DOHH2 (cell line): Measurements from ENCODE around the gene SUGP2.

ENCODE experiments used
- H3F3A ChIP-seq: fragments of 200-600 bp; sonication (generic), shearing (Covaris generic); 2 replicates; pipeline ENCODE4 v1.6.0; 2016; ENCODE audit warnings: antibody characterized with exemption, mild to moderate bottlenecking; ENCODE audit not compliant: control insufficient read depth, insufficient read depth
- H3K27ac ChIP-seq: fragments of 200-600 bp; sonication (generic); 2 replicates; pipeline ENCODE4 v1.5.1; 2014; ENCODE audit warnings: low read depth, mild to moderate bottlenecking, low read length, moderate library complexity
- H3K27me3 ChIP-seq: fragments of 200-600 bp; sonication (generic); 2 replicates; pipeline ENCODE4 v1.6.1; 2014; ENCODE audit warnings: mild to moderate bottlenecking, low read length, mixed read lengths; ENCODE audit not compliant: control insufficient read depth
- H3K36me3 ChIP-seq: fragments of 200-600 bp; sonication (generic); 2 replicates; pipeline ENCODE4 v1.6.1; 2014; ENCODE audit warnings: mild to moderate bottlenecking, low read length, moderate library complexity, mixed read lengths; ENCODE audit not compliant: control insufficient read depth
- H3K4me1 ChIP-seq: fragments of 200-600 bp; sonication (generic); 2 replicates; pipeline ENCODE4 v1.6.1; 2014; ENCODE audit warnings: mild to moderate bottlenecking, low read length, mixed read lengths; ENCODE audit not compliant: control insufficient read depth
- H3K4me2 ChIP-seq: fragments of 200-600 bp; sonication (generic); 2 replicates; pipeline ENCODE4 v1.6.0; 2014; ENCODE audit warnings: mild to moderate bottlenecking, low read length, moderate library complexity
- H3K4me3 ChIP-seq: fragments of 200-600 bp; sonication (generic); 2 replicates; pipeline ENCODE4 v1.5.1; 2014; ENCODE audit warnings: mild to moderate bottlenecking, low read length, mixed read lengths
- H3K79me2 ChIP-seq: fragments of 200-600 bp; sonication (generic); 2 replicates; pipeline ENCODE4 v1.6.1; 2014; ENCODE audit warnings: mild to moderate bottlenecking, low read length, mixed read lengths; ENCODE audit not compliant: control insufficient read depth
- H3K9me2 ChIP-seq: fragments of 200-600 bp; sonication (generic); replicated peaks from 2 replicates; pipeline ENCODE4 v1.6.1; 2014; ENCODE audit warnings: mild to moderate bottlenecking, low read length, mixed read lengths; ENCODE audit not compliant: control insufficient read depth
- H3K9me3 ChIP-seq: fragments of 200-600 bp; sonication (generic); 2 replicates; pipeline ENCODE4 v1.6.1; 2014; ENCODE audit warnings: antibody characterized with exemption, low read length, mixed read lengths; ENCODE audit not compliant: control insufficient read depth, insufficient read depth
- H4K20me1 ChIP-seq: fragments of 200-600 bp; sonication (generic); 2 replicates; pipeline ENCODE4 v1.6.0; 2014; ENCODE audit warnings: low read depth, mild to moderate bottlenecking, antibody characterized with exemption, low read length, moderate library complexity; ENCODE audit not compliant: control insufficient read depth, insufficient read depth
- EZH2phosphoT487 ChIP-seq: fragments of 200-600 bp; sonication (generic); IDR thresholded peaks from 2 replicates; pipeline ENCODE4 v1.6.1; 2017; ENCODE audit warnings: borderline replicate concordance, mild to moderate bottlenecking, antibody characterized with exemption, low read length, moderate library complexity, mixed read lengths
- TF ChIP-seq, protein P1 (sequence below): fragments of 200-600 bp; sonication (generic); IDR thresholded peaks from one replicate; pipeline ENCODE4 v1.5.1; 2014; ENCODE audit warnings: antibody characterized with exemption, mild to moderate bottlenecking, low read depth, low read length; ENCODE audit not compliant: poor library complexity, severe bottlenecking

The SUGP2 gene

DNA sequence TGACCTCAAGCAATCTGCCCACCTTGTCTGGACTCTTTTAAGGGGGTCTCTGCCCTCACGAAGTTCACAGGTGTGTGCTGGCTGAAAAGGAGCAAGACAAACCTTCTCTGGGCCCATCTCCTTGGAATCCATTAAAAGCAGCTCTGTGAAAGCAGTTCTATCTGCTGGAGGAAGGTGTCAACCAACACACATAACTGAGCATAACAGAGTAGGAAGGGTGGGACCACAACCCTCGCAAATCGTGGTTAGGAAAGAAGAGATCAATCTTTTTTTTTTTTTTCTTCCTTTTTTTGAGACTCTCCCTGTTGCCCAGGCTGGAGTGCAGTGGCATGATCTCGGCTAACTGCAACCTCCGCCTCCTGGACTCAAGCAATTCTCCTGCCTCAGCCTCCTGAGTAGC is 1.4 kb downstream of the SUGP2 start:
- Histone ChIP-seq H3K4me3 (peak overlapping the region; percentile 92), H3K4me1 (peaks cover 29% of the 10 kb centered on the region)

DNA sequence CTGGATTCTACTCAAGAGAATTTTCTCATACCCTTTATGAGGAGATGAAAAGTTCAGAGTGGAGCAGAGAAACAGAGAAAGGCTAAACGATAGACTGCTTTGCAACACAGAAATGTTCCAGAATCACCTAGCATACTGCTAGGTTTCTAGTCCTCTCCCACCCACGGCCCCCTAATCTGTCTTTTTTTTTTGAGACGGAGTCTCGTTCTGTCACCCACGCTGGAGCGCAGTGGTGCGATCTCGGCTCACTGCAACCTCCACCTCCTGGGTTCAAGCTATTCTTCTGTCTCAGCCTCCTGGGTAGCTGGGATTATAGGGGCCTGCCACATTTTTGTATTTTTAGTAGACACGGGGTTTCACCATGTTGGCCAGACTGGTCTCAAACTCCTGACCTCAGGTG is 4.8 kb downstream of the SUGP2 start:
- Histone ChIP-seq H3K4me2 (no peak overlapping the region), H4K20me1 (peaks cover 23% of the 10 kb centered on the region), H3K27me3 (no peaks in the 10 kb centered on the region), H3K27ac (no peak overlapping the region), H3K9me3 (no peaks in the 10 kb centered on the region), H3K4me1 (peaks cover 10% of the 10 kb centered on the region), H3K79me2 (peaks cover 96% of the 10 kb centered on the region), H3K4me3 (no peak overlapping the region), H3K9me2 (no peaks in the 10 kb centered on the region), H3K36me3 (peaks cover 88% of the 10 kb centered on the region), H3F3A (no peaks in the 10 kb centered on the region)
- no peak for TF ChIP-seq EZH2phosphoT487
- TF ChIP-seq, protein P1, sequence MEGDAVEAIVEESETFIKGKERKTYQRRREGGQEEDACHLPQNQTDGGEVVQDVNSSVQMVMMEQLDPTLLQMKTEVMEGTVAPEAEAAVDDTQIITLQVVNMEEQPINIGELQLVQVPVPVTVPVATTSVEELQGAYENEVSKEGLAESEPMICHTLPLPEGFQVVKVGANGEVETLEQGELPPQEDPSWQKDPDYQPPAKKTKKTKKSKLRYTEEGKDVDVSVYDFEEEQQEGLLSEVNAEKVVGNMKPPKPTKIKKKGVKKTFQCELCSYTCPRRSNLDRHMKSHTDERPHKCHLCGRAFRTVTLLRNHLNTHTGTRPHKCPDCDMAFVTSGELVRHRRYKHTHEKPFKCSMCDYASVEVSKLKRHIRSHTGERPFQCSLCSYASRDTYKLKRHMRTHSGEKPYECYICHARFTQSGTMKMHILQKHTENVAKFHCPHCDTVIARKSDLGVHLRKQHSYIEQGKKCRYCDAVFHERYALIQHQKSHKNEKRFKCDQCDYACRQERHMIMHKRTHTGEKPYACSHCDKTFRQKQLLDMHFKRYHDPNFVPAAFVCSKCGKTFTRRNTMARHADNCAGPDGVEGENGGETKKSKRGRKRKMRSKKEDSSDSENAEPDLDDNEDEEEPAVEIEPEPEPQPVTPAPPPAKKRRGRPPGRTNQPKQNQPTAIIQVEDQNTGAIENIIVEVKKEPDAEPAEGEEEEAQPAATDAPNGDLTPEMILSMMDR, result no peak

More for the DNA sequence above, 1.4 kb downstream of the SUGP2 start:
- Histone ChIP-seq H3K9me2 (no peaks in the 10 kb centered on the region), H4K20me1 (peaks cover 13% of the 10 kb centered on the region), H3F3A (peaks cover 3% of the 10 kb centered on the region; the same call in 1 of the 2 replicates), H3K27me3 (no peaks in the 10 kb centered on the region), H3K79me2 (peaks cover 94% of the 10 kb centered on the region), H3K4me2 (peak overlapping the region; percentile 69), H3K36me3 (peaks cover 73% of the 10 kb centered on the region), H3K9me3 (no peaks in the 10 kb centered on the region), H3K27ac (no peak overlapping the region)
- TF ChIP-seq, protein P1, result no peak
- TF ChIP-seq EZH2phosphoT487, result no peak

DNA sequence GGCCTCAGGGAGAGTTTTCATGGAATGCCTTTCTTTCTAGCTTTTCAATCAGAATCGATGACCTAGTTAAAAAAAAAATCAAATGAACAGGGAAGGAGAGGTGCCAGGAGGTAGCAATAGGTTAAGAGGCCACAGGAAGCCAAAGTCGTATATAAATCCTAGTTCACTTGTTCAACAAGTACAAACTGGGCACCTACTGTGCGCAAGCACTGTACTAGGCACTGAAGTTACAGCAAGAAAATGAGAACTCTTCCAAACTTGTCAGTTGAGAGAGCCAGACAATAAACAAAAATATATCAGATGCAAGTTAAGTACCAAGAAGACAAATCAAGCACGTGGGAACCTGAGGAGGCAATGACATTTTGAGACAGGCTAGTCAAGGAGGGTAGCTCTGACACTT is 6.1 kb downstream of the SUGP2 start:
- no peaks in the 10 kb centered on the region for H3K27me3 ChIP-seq
- TF ChIP-seq, protein P1, result no peak
- no peak for TF ChIP-seq EZH2phosphoT487
- H3K27ac ChIP-seq, result no peak overlapping the region
- H3K4me2 ChIP-seq, result no peak overlapping the region
- H4K20me1 ChIP-seq, result peaks cover 27% of the 10 kb centered on the region
- no peaks in the 10 kb centered on the region for H3K9me2 ChIP-seq
- H3F3A ChIP-seq, result no peaks in the 10 kb centered on the region
- H3K79me2 ChIP-seq, result peaks cover 98% of the 10 kb centered on the region
- peaks cover 11% of the 10 kb centered on the region for H3K4me1 ChIP-seq
- no peak overlapping the region for H3K4me3 ChIP-seq
- H3K36me3 ChIP-seq, result peaks cover 95% of the 10 kb centered on the region
- no peaks in the 10 kb centered on the region for H3K9me3 ChIP-seq
